HCT116 (cell line): ENCODE results near the gene PRPF4. TPM values are rescaled to one million over a fixed set of nuclear protein-coding genes. Genes with fewer than 3 reads are reported as not detected.

Experiments
- ATAC-seq: fragments of 200-7000 bp; cut with Tn5 transposase; 2 replicates; pipeline ENCODE4 v1.9.1; 2020; ENCODE audit warnings: mild to moderate bottlenecking, moderate library complexity
- BruUV-seq: library from RNA; stranded (reverse); fragments of 400-500 nt; replicated peaks from 2 replicates; lab custom pipeline; 2021; lab: Mats Ljungman, UMichigan
- CTCF ChIA-PET: fragments of 300-600 bp; sonication (Branson Sonifier 250); formaldehyde crosslinking; loops from one replicate; lab custom pipeline; 2021; ENCODE audit warnings: antibody characterized with exemption; lab: Charles Lee
- POLR2A ChIA-PET: fragments of 300-600, 350-600 bp; sonication (Branson Sonifier 250); formaldehyde crosslinking; loops from one replicate; lab custom pipeline; 2021; ENCODE audit warnings: antibody characterized with exemption; lab: Charles Lee
- RAD21 ChIA-PET, 2 experiments: fragments of 300-600 bp; sonication (Branson Sonifier 250); formaldehyde crosslinking; loops; one replicate each; lab custom pipeline; 2023; ENCODE audit warnings: low total read pairs in 2 of 2; ENCODE audit not compliant: uncharacterized antibody in 2 of 2, unreplicated experiment in 2 of 2, low non-redundant PET in 1 of 2; lab: Charles Lee
- DNase-seq: peaks from one replicate; pipeline ENCODE4 v3.0.0-alpha.2; 2010; ENCODE audit warnings: low read depth, low spot score
- H2AFZ ChIP-seq: fragments of 200-600 bp; shearing (Covaris generic), sonication (generic); 2 replicates; pipeline ENCODE4 v1.6.1; 2017; ENCODE audit warnings: low read depth, mixed run types, mixed read lengths, antibody characterized with exemption, low read length; ENCODE audit not compliant: poor library complexity, severe bottlenecking
- H3K27ac ChIP-seq: 2 replicates; pipeline ENCODE4 v1.5.1; 2012; ENCODE audit warnings: low read depth, low read length
- H3K27me3 ChIP-seq: fragments of 200-600 bp; sonication (generic); 2 replicates; pipeline ENCODE4 v1.6.1; 2016; ENCODE audit warnings: mixed run types, low read length, mixed read lengths; ENCODE audit not compliant: insufficient read depth
- H3K36me3 ChIP-seq, 2 experiments: fragments of 200-500 bp in 1 of 2; fragments of 200-600 bp in 1 of 2; sonication (Bioruptor generic) in 1 of 2; sonication (generic) in 1 of 2; 2 replicates each; pipeline versions ENCODE4 v1.5.1 to v1.6.1; 2014 to 2016; ENCODE audit warnings: low read length in 2 of 2, inconsistent platforms in 1 of 2, mixed read lengths in 1 of 2, mixed run types in 1 of 2; ENCODE audit not compliant: insufficient read depth in 2 of 2, control insufficient read depth in 1 of 2
- H3K4me1 ChIP-seq, 2 experiments: fragments of 200-600 bp in 1 of 2; sonication (generic) in 1 of 2; 2 replicates each; pipeline versions ENCODE4 v1.5.1 to v1.6.1; 2012 to 2017; ENCODE audit warnings: low read length in 2 of 2, inconsistent platforms in 1 of 2, mild to moderate bottlenecking in 1 of 2, mixed read lengths in 1 of 2, mixed run types in 1 of 2, moderate library complexity in 1 of 2; ENCODE audit not compliant: insufficient read depth in 2 of 2, control insufficient read depth in 1 of 2
- H3K4me2 ChIP-seq: fragments of 200-600 bp; sonication (generic); 2 replicates; pipeline ENCODE4 v1.6.1; 2017; ENCODE audit warnings: mixed run types, low read length, mixed read lengths
- H3K4me3 ChIP-seq, 2 experiments: fragments of 200-600 bp in 1 of 2; sonication (generic) in 1 of 2; replicated peaks in 1 of 2; 2 replicates each; pipeline ENCODE4 v1.5.1; 2011 to 2016; ENCODE audit warnings: low read length in 2 of 2, control low read depth in 1 of 2, low read depth in 1 of 2, mild to moderate bottlenecking in 1 of 2, mixed read lengths in 1 of 2, mixed run types in 1 of 2
- H3K79me2 ChIP-seq: fragments of 200-600 bp; sonication (generic); 2 replicates; pipeline ENCODE4 v1.6.1; 2017; ENCODE audit warnings: mild to moderate bottlenecking, mixed run types, low read length, moderate library complexity, mixed read lengths; ENCODE audit not compliant: insufficient read depth
- H3K9ac ChIP-seq: fragments of 200-600 bp; sonication (generic); 2 replicates; pipeline ENCODE4 v1.6.1; 2016; ENCODE audit warnings: low read length, mixed read lengths
- H3K9me2 ChIP-seq: fragments of 200-600 bp; sonication (generic), shearing (Covaris generic); 2 replicates; pipeline ENCODE4 v1.6.1; 2017; ENCODE audit warnings: mixed run types, mild to moderate bottlenecking, moderate library complexity; ENCODE audit not compliant: insufficient read depth
- H3K9me3 ChIP-seq, 2 experiments: fragments of 200-500 bp in 1 of 2; fragments of 200-600 bp in 1 of 2; sonication (Bioruptor generic) in 1 of 2; sonication (generic) in 1 of 2; 2 replicates each; pipeline ENCODE4 v1.6.1; 2014 to 2017; ENCODE audit warnings: low read length in 2 of 2, mixed read lengths in 2 of 2, inconsistent platforms in 1 of 2, low read depth in 1 of 2, mild to moderate bottlenecking in 1 of 2, mixed run types in 1 of 2, moderate library complexity in 1 of 2; ENCODE audit not compliant: control insufficient read depth in 1 of 2, insufficient read depth in 1 of 2
- H4K20me1 ChIP-seq: fragments of 200-600 bp; sonication (generic), shearing (Covaris generic); 2 replicates; pipeline ENCODE4 v1.6.1; 2017; ENCODE audit warnings: mixed run types, mild to moderate bottlenecking, moderate library complexity; ENCODE audit not compliant: insufficient read depth
- CBX3 ChIP-seq: IDR thresholded peaks from 2 replicates; pipeline ENCODE4 v1.6.1; 2012; ENCODE audit warnings: low read depth
- CEBPB ChIP-seq: IDR thresholded peaks from 2 replicates; pipeline ENCODE4 v1.6.1; 2012; ENCODE audit warnings: low read depth
- EGR1 ChIP-seq: IDR thresholded peaks from 2 replicates; pipeline ENCODE4 v1.6.1; 2012; ENCODE audit warnings: low read depth
- EZH2 ChIP-seq: fragments of 200-600 bp; sonication (generic); IDR thresholded peaks from 2 replicates; pipeline ENCODE4 v1.6.1; 2017; ENCODE audit warnings: antibody characterized with exemption, mixed run types
- EZH2phosphoT487 ChIP-seq: fragments of 200-600 bp; IDR thresholded peaks from 2 replicates; pipeline ENCODE4 v1.6.1; 2018; ENCODE audit warnings: antibody characterized with exemption, borderline replicate concordance
- JUND ChIP-seq: IDR thresholded peaks from 2 replicates; pipeline ENCODE4 v1.6.1; 2012
- POLR2AphosphoS5 ChIP-seq: IDR thresholded peaks from 2 replicates; pipeline ENCODE4 v1.6.1; 2011; ENCODE audit warnings: mild to moderate bottlenecking, low read depth, low read length, moderate library complexity
- RAD21 ChIP-seq: IDR thresholded peaks from 2 replicates; pipeline ENCODE4 v1.6.1; 2012; ENCODE audit warnings: low read depth, mild to moderate bottlenecking
- SIN3A ChIP-seq: IDR thresholded peaks from 2 replicates; pipeline ENCODE4 v1.6.1; 2012; ENCODE audit warnings: low read depth
- SP1 ChIP-seq: IDR thresholded peaks from 2 replicates; pipeline ENCODE4 v1.6.1; 2012; ENCODE audit warnings: low read depth
- SRF ChIP-seq: IDR thresholded peaks from 2 replicates; pipeline ENCODE4 v1.6.1; 2012; ENCODE audit warnings: low read depth
- TCF7L2 ChIP-seq: IDR thresholded peaks from 2 replicates; pipeline ENCODE4 v1.7.0; 2011; ENCODE audit warnings: borderline replicate concordance, inconsistent platforms; ENCODE audit not compliant: insufficient read depth, insufficient read length; ENCODE audit errors: extremely low read depth
- YY1 ChIP-seq: IDR thresholded peaks from 2 replicates; pipeline ENCODE4 v1.6.1; 2011; ENCODE audit warnings: low read length, low read depth, moderate library complexity, mild to moderate bottlenecking; ENCODE audit not compliant: insufficient replicate concordance; ENCODE audit errors: extremely low read depth
- intact Hi-C: fragments of 100-400 bp; cut with micrococcal nuclease; formaldehyde crosslinking; loops from 2 replicates; pipeline ENCODE4 v1.10.0; 2022
- total RNA-seq: library from RNA; stranded (reverse); gene quantifications from one replicate; pipeline ENCODE4 v1.2.1, GENCODE V29; 2021; ENCODE audit not compliant: unreplicated experiment
- TF ChIP-seq, protein P1 (sequence below): IDR thresholded peaks from 2 replicates; pipeline ENCODE4 v1.6.1; 2012; ENCODE audit warnings: low read depth
- TF ChIP-seq, protein P2 (sequence below): IDR thresholded peaks from 2 replicates; pipeline ENCODE4 v1.6.1; 2011; ENCODE audit warnings: mild to moderate bottlenecking, low read length, moderate library complexity; ENCODE audit not compliant: insufficient replicate concordance; ENCODE audit errors: extremely low read depth
- TF ChIP-seq, protein P3 (sequence below): IDR thresholded peaks from 2 replicates; pipeline ENCODE4 v1.6.1; 2012
- TF ChIP-seq, protein P4 (sequence below): IDR thresholded peaks from 2 replicates; pipeline ENCODE4 v1.6.1; 2012
- TF ChIP-seq, protein P5 (sequence below), 3 experiments: fragments of 200-600 bp in 1 of 3; sonication (generic) in 1 of 3; IDR thresholded peaks in 2 of 3; conservative IDR thresholded peaks in 1 of 3; 2 replicates each; pipeline ENCODE4 v1.5.1; 2012 to 2017; ENCODE audit warnings: low read depth in 2 of 3, low read length in 2 of 3, antibody characterized with exemption in 1 of 3, borderline replicate concordance in 1 of 3, control low read depth in 1 of 3, mild to moderate bottlenecking in 1 of 3, mixed read lengths in 1 of 3, mixed run types in 1 of 3, moderate library complexity in 1 of 3; ENCODE audit not compliant: insufficient read depth in 1 of 3

PRPF4 gene
- total RNA-seq, 1 experiment from 2014 or later, result 53.9 TPM

DNA sequence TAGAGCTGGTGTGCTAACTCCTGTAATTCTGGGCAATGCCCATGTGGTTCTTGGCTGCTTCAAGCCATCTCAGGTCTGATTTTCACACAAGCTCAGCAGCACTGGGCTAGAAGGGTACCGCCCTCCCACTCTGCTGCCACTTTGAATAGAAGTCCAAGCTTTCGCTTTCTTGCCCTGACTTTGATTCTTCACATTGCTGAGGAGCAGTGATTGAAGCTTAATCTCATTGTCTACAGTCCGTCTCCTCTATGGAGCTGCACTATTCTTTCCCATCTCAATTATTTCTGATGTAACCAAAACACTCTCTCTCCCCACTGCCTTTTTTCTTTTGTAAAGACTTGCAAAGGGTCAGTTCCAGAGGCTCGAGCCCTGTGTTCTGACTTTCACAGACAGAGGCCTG is 40.6 kb downstream of the PRPF4 start:
- no peak overlapping the region for H3K27ac ChIP-seq
- H3K9me3 ChIP-seq, result no peaks in the 10 kb centered on the region
- no peak overlapping the region for H2AFZ ChIP-seq
- DNase-seq, result no peak
- no peaks in the 10 kb centered on the region for H3K9me2 ChIP-seq
- no peak overlapping the region for H3K4me2 ChIP-seq
- no peak for ATAC-seq
- no peaks in the 10 kb centered on the region for H3K79me2 ChIP-seq
- no peaks in the 10 kb centered on the region for H4K20me1 ChIP-seq
- CTCF ChIA-PET, result no interaction called here
- H3K4me3 ChIP-seq, result no peak overlapping the region
- no TSS peak for BruUV-seq
- H3K4me1 ChIP-seq, result no peaks in the 10 kb centered on the region
- no peaks in the 10 kb centered on the region for H3K27me3 ChIP-seq
- intact Hi-C loops, result no loop called here
- POLR2A ChIA-PET, result no interaction called here
- TF ChIP-seq SIN3A (no peak), SP1 (no peak), JUND (no peak), CBX3 (no peak), CEBPB (no peak), EZH2 (no peak), POLR2AphosphoS5 (no peak), YY1 (no peak), SRF (no peak), EGR1 (no peak), RAD21 (no peak), EZH2phosphoT487 (no peak), TCF7L2 (no peak)
- TF ChIP-seq, protein P1, sequence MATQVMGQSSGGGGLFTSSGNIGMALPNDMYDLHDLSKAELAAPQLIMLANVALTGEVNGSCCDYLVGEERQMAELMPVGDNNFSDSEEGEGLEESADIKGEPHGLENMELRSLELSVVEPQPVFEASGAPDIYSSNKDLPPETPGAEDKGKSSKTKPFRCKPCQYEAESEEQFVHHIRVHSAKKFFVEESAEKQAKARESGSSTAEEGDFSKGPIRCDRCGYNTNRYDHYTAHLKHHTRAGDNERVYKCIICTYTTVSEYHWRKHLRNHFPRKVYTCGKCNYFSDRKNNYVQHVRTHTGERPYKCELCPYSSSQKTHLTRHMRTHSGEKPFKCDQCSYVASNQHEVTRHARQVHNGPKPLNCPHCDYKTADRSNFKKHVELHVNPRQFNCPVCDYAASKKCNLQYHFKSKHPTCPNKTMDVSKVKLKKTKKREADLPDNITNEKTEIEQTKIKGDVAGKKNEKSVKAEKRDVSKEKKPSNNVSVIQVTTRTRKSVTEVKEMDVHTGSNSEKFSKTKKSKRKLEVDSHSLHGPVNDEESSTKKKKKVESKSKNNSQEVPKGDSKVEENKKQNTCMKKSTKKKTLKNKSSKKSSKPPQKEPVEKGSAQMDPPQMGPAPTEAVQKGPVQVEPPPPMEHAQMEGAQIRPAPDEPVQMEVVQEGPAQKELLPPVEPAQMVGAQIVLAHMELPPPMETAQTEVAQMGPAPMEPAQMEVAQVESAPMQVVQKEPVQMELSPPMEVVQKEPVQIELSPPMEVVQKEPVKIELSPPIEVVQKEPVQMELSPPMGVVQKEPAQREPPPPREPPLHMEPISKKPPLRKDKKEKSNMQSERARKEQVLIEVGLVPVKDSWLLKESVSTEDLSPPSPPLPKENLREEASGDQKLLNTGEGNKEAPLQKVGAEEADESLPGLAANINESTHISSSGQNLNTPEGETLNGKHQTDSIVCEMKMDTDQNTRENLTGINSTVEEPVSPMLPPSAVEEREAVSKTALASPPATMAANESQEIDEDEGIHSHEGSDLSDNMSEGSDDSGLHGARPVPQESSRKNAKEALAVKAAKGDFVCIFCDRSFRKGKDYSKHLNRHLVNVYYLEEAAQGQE, result no peak
- TF ChIP-seq, protein P2, sequence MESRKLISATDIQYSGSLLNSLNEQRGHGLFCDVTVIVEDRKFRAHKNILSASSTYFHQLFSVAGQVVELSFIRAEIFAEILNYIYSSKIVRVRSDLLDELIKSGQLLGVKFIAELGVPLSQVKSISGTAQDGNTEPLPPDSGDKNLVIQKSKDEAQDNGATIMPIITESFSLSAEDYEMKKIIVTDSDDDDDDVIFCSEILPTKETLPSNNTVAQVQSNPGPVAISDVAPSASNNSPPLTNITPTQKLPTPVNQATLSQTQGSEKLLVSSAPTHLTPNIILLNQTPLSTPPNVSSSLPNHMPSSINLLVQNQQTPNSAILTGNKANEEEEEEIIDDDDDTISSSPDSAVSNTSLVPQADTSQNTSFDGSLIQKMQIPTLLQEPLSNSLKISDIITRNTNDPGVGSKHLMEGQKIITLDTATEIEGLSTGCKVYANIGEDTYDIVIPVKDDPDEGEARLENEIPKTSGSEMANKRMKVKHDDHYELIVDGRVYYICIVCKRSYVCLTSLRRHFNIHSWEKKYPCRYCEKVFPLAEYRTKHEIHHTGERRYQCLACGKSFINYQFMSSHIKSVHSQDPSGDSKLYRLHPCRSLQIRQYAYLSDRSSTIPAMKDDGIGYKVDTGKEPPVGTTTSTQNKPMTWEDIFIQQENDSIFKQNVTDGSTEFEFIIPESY, result no peak
- TF ChIP-seq, protein P3, sequence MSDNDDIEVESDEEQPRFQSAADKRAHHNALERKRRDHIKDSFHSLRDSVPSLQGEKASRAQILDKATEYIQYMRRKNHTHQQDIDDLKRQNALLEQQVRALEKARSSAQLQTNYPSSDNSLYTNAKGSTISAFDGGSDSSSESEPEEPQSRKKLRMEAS, result no peak
- TF ChIP-seq, protein P4, sequence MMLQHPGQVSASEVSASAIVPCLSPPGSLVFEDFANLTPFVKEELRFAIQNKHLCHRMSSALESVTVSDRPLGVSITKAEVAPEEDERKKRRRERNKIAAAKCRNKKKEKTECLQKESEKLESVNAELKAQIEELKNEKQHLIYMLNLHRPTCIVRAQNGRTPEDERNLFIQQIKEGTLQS, result no peak
- TF ChIP-seq, protein P5, sequence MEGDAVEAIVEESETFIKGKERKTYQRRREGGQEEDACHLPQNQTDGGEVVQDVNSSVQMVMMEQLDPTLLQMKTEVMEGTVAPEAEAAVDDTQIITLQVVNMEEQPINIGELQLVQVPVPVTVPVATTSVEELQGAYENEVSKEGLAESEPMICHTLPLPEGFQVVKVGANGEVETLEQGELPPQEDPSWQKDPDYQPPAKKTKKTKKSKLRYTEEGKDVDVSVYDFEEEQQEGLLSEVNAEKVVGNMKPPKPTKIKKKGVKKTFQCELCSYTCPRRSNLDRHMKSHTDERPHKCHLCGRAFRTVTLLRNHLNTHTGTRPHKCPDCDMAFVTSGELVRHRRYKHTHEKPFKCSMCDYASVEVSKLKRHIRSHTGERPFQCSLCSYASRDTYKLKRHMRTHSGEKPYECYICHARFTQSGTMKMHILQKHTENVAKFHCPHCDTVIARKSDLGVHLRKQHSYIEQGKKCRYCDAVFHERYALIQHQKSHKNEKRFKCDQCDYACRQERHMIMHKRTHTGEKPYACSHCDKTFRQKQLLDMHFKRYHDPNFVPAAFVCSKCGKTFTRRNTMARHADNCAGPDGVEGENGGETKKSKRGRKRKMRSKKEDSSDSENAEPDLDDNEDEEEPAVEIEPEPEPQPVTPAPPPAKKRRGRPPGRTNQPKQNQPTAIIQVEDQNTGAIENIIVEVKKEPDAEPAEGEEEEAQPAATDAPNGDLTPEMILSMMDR (IDR thresholded peaks at IDR 0.05 in 2 of 3, conservative IDR thresholded peaks at IDR 0.05 in 1 of 3; ENCODE audit: borderline replicate concordance in 1 of 3, insufficient read depth in 1 of 3, low read depth in 2 of 3, low read length in 2 of 3), result no peak
- H3K36me3 ChIP-seq, result no peaks in the 10 kb centered on the region
- RAD21 ChIA-PET, result no interaction called here
- no peak overlapping the region for H3K9ac ChIP-seq
